Prostate gland (tissue), 2 donors: ENCODE measurements around the gene KIF26B. TPM values are rescaled to one million over a fixed set of nuclear protein-coding genes. Genes with fewer than 3 reads are reported as not detected.

ENCODE experiments used
- DNase-seq: peaks from one replicate; pipeline ENCODE4 v3.0.0-alpha.2; 2019; ENCODE audit warnings: low spot score
- H3K27ac ChIP-seq, 2 donors: fragments of 200-600 bp; sonication (generic); 2 replicates each; pipeline ENCODE4 v1.5.1; 2017 to 2019
- H3K27me3 ChIP-seq: fragments of 200-600 bp; sonication (generic); replicated peaks from 2 replicates; pipeline ENCODE4 v1.5.1; 2019; ENCODE audit not compliant: insufficient read depth
- H3K36me3 ChIP-seq, 2 donors: fragments of 200-600 bp; sonication (generic); 1 replicate in 1 of 2; 2 replicates in 1 of 2; pipeline versions ENCODE4 v1.5.1 to v1.8.1; 2017 to 2019
- H3K4me1 ChIP-seq: fragments of 200-600 bp; sonication (generic); replicated peaks from 2 replicates; pipeline ENCODE4 v1.5.1; 2019
- H3K4me3 ChIP-seq, 2 donors: fragments of 200-600 bp; sonication (generic); 2 replicates each; pipeline ENCODE4 v1.5.1; 2017 to 2019
- H3K9me3 ChIP-seq: fragments of 200-600 bp; sonication (generic); 2 replicates; pipeline ENCODE4 v1.5.1; 2017
- POLR2A ChIP-seq: fragments of 450-650 bp; IDR thresholded peaks from one replicate; pipeline ENCODE4 v1.6.1; 2016; ENCODE audit warnings: antibody characterized with exemption, mild to moderate bottlenecking
- POLR2AphosphoS5 ChIP-seq: sonication (generic); formaldehyde crosslinking; IDR thresholded peaks from one replicate; pipeline ENCODE4 v1.6.1; 2017; ENCODE audit warnings: antibody characterized with exemption
- WGBS: methylation state at CpG from one replicate; pipeline ENCODE4 v1.1.5; 2018; 5-methylcytosine and 5-hydroxymethylcytosine counted together
- intact Hi-C: fragments of 100-400 bp; cut with DNase I; formaldehyde crosslinking; loops from one replicate; pipeline ENCODE4 v1.14.2; 2022
- total RNA-seq, 2 donors: library from RNA; depleted of rRNA; stranded (reverse); fragments of >200 nt; gene quantifications; one replicate each; pipeline ENCODE4 v1.1.0, GENCODE V29; 2016
- TF ChIP-seq, protein P1 (sequence below), 4 experiments: fragments of 200-600 bp in 2 of 4; fragments of 450-650 bp in 2 of 4; sonication (generic) in 2 of 4; IDR thresholded peaks; 1 replicate in 3 of 4; 2 replicates in 1 of 4; pipeline ENCODE4 v1.5.1; 2016 to 2019; ENCODE audit warnings: antibody characterized with exemption in 4 of 4, mild to moderate bottlenecking in 2 of 4, moderate library complexity in 2 of 4

The KIF26B gene
- total RNA-seq, 2 donors from 2014 or later: 3.3 to 3.8 TPM

- H3K4me1 ChIP-seq: no peaks in the 10 kb centered on the region
- 92% methylated on average over 5 of the region's 5 CpGs for WGBS
- H3K4me3 ChIP-seq: no peak overlapping the region
- H3K36me3 ChIP-seq: no peaks in the 10 kb centered on the region
- H3K27me3 ChIP-seq: no peaks in the 10 kb centered on the region
- no peak for DNase-seq
- TF ChIP-seq, protein P1, sequence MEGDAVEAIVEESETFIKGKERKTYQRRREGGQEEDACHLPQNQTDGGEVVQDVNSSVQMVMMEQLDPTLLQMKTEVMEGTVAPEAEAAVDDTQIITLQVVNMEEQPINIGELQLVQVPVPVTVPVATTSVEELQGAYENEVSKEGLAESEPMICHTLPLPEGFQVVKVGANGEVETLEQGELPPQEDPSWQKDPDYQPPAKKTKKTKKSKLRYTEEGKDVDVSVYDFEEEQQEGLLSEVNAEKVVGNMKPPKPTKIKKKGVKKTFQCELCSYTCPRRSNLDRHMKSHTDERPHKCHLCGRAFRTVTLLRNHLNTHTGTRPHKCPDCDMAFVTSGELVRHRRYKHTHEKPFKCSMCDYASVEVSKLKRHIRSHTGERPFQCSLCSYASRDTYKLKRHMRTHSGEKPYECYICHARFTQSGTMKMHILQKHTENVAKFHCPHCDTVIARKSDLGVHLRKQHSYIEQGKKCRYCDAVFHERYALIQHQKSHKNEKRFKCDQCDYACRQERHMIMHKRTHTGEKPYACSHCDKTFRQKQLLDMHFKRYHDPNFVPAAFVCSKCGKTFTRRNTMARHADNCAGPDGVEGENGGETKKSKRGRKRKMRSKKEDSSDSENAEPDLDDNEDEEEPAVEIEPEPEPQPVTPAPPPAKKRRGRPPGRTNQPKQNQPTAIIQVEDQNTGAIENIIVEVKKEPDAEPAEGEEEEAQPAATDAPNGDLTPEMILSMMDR (IDR thresholded peaks at IDR 0.05): no peak
- no peak for TF ChIP-seq POLR2AphosphoS5
- no peak for TF ChIP-seq POLR2A
- intact Hi-C loops: no loop called here
- H3K9me3 ChIP-seq: no peaks in the 10 kb centered on the region
- no peak overlapping the region for H3K27ac ChIP-seq
Measured at GRCh38 chr1:245444945-245445344, 290.2 kb downstream of the KIF26B start.

- no peaks in the 10 kb centered on the region for H3K27me3 ChIP-seq
- no peak for DNase-seq
- H3K4me3 ChIP-seq: no peak overlapping the region
- no peak for TF ChIP-seq POLR2AphosphoS5
- TF ChIP-seq, protein P1 (IDR thresholded peaks at IDR 0.05): no peak
- TF ChIP-seq POLR2A: no peak
- no peaks in the 10 kb centered on the region for H3K9me3 ChIP-seq
- no peaks in the 10 kb centered on the region for H3K4me1 ChIP-seq
- no peak overlapping the region for H3K27ac ChIP-seq
- intact Hi-C loops: no loop called here
- H3K36me3 ChIP-seq: no peaks in the 10 kb centered on the region
- 90% methylated on average over 1 of the region's 1 CpG for WGBS
Measured at GRCh38 chr1:245448531-245448930, 293.7 kb downstream of the KIF26B start.

- WGBS: 12% methylated on average over 8 of the region's 8 CpGs
- intact Hi-C loops: no loop called here
- H3K27ac ChIP-seq: no peak overlapping the region
- no peaks in the 10 kb centered on the region for H3K36me3 ChIP-seq
- no peaks in the 10 kb centered on the region for H3K4me1 ChIP-seq
- H3K9me3 ChIP-seq: no peaks in the 10 kb centered on the region
- H3K27me3 ChIP-seq: no peaks in the 10 kb centered on the region
- no peak for DNase-seq
- H3K4me3 ChIP-seq: no peak overlapping the region
- TF ChIP-seq POLR2A (no peak), POLR2AphosphoS5 (no peak)
- TF ChIP-seq, protein P1 (IDR thresholded peaks at IDR 0.05): no peak
Measured at GRCh38 chr1:245448975-245449431, 294.2 kb downstream of the KIF26B start.

DNA sequence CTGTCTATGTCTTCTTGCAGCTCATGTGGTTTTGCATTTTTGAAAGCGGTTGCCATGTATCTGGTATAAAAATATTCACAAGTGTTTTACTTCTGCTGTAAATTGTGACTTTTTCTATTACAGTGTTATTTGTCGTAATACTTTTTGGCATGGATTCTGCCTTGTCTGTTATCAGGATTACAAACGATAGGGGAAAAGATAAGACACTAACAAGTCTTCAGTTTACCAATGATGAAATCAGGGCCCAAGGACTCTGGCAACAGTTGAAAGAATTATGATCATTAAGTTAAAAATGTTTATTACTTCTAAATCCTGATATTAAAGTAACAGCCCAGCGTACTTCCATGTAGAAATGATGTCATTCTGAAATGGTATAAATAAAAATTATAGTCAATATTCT is 298.8 kb downstream of the KIF26B start:
- Histone ChIP-seq H3K36me3 (no peaks in the 10 kb centered on the region), H3K27me3 (no peaks in the 10 kb centered on the region), H3K4me3 (no peak overlapping the region), H3K27ac (no peak overlapping the region), H3K9me3 (no peaks in the 10 kb centered on the region), H3K4me1 (no peaks in the 10 kb centered on the region)
- 83% methylated on average over 4 of the region's 4 CpGs for WGBS
- no peak for DNase-seq
- intact Hi-C loops: no loop called here
- TF ChIP-seq, protein P1 (IDR thresholded peaks at IDR 0.05): no peak
- TF ChIP-seq POLR2AphosphoS5 (no peak), POLR2A (no peak)

DNA sequence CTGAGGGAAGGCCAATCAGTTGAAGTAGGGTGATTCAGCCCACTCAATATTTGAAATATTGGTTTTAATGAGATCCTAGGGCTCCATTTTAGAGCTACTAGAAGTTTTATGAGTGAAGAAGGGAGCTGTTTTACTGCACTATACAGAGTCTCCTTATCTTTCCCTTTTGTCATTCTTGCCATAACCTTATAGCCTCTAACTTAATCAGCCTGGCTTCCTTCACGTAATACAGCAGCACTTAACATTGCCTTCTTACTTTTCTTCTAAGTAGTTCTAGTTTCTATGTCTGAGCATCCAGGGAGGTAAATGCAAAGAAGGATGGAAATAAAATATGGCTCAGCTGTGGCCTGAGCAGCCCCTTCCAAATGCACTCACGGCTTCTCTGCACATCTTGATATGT is 299.3 kb downstream of the KIF26B start:
- 98% methylated on average over 2 of the region's 2 CpGs for WGBS
- intact Hi-C loops: no loop called here
- TF ChIP-seq, protein P1 (IDR thresholded peaks at IDR 0.05): no peak
- TF ChIP-seq POLR2A (no peak), POLR2AphosphoS5 (no peak)
- Histone ChIP-seq H3K27me3 (no peaks in the 10 kb centered on the region), H3K36me3 (no peaks in the 10 kb centered on the region), H3K27ac (no peak overlapping the region), H3K4me1 (no peaks in the 10 kb centered on the region), H3K4me3 (no peak overlapping the region), H3K9me3 (no peaks in the 10 kb centered on the region)
- no peak for DNase-seq
